HS-5 (cell line): ENCODE measurements around the gene EFHC1.

Source experiments
- DNase-seq: peaks from one replicate; pipeline ENCODE4 v3.0.0-alpha.2; 2012; ENCODE audit warnings: low read depth

EFHC1 gene

GRCh38 chr6:52539607-52540006, 119.5 kb downstream of the EFHC1 start:
- no peak for DNase-seq

- DNase-seq, result no peak
These were observed 120.3 kb downstream of the EFHC1 start for GRCh38 chr6:52540286-52540902.

GRCh38 chr6:52541135-52541534, 121.0 kb downstream of the EFHC1 start:
- DNase-seq, result no peak

GRCh38 chr6:52543262-52543661, 123.1 kb downstream of the EFHC1 start:
- DNase-seq, result no peak

- DNase-seq, result no peak
These were observed 123.8 kb downstream of the EFHC1 start for GRCh38 chr6:52543729-52544601.

GRCh38 chr6:52544602-52545405, 124.7 kb downstream of the EFHC1 start:
- DNase-seq, result no peak

- DNase-seq, result no peak
These were observed 125.4 kb downstream of the EFHC1 start for GRCh38 chr6:52545406-52546119.

- DNase-seq, result no peak
These were observed 126.0 kb downstream of the EFHC1 start for GRCh38 chr6:52546192-52546591.

- DNase-seq, result no peak
These were observed 126.5 kb downstream of the EFHC1 start for GRCh38 chr6:52546678-52547077.

GRCh38 chr6:52547647-52548352, 127.7 kb downstream of the EFHC1 start:
- DNase-seq, result no peak

GRCh38 chr6:52548353-52548713, 128.2 kb downstream of the EFHC1 start:
- no peak for DNase-seq

GRCh38 chr6:52548999-52549398, 128.9 kb downstream of the EFHC1 start:
- DNase-seq, result no peak

- no peak for DNase-seq
These were observed 129.3 kb downstream of the EFHC1 start for GRCh38 chr6:52549428-52549827.

- DNase-seq, result no peak
These were observed 130.0 kb downstream of the EFHC1 start for GRCh38 chr6:52550014-52550575.

GRCh38 chr6:52550870-52551269, 130.7 kb downstream of the EFHC1 start:
- no peak for DNase-seq

- no peak for DNase-seq
These were observed 131.5 kb downstream of the EFHC1 start for GRCh38 chr6:52551483-52552277.

GRCh38 chr6:52552278-52552643, 132.1 kb downstream of the EFHC1 start:
- DNase-seq, result no peak

- no peak for DNase-seq
These were observed 133.0 kb downstream of the EFHC1 start for GRCh38 chr6:52553158-52553557.

GRCh38 chr6:52553719-52554118, 133.6 kb downstream of the EFHC1 start:
- DNase-seq, result no peak

- no peak for DNase-seq
These were observed 134.6 kb downstream of the EFHC1 start for GRCh38 chr6:52554684-52555280.
